Transverse colon (tissue), 4 donors: ENCODE results near the gene AMFR. TPM values are rescaled to one million over a fixed set of nuclear protein-coding genes. Genes with fewer than 3 reads are reported as not detected.

Experiments used
- DNase-seq: peaks from one replicate; pipeline ENCODE4 v3.0.0-alpha.2; 2019
- H3K27ac ChIP-seq, 4 donors: fragments of 200-600 bp; sonication (generic); 2 replicates each; pipeline ENCODE4 v1.5.1; 2016 to 2018; ENCODE audit warnings: inconsistent platforms in 4 of 4
- H3K27me3 ChIP-seq: fragments of 200-600 bp; sonication (generic); 2 replicates; pipeline ENCODE4 v1.5.1; 2017; ENCODE audit warnings: inconsistent platforms
- H3K36me3 ChIP-seq, 4 donors: fragments of 200-600 bp; sonication (generic); 2 replicates each; pipeline ENCODE4 v1.5.1; 2017 to 2019; ENCODE audit warnings: inconsistent platforms in 4 of 4
- H3K4me1 ChIP-seq, 4 donors: fragments of 200-600 bp; sonication (generic); 2 replicates each; pipeline ENCODE4 v1.5.1; 2017 to 2020; ENCODE audit warnings: inconsistent platforms in 4 of 4
- H3K4me3 ChIP-seq, 4 donors: fragments of 200-600 bp; sonication (generic); 1 replicate in 1 of 4; 2 replicates in 3 of 4; pipeline versions ENCODE4 v1.5.1 to v1.6.1; 2017 to 2019; ENCODE audit warnings: inconsistent platforms in 4 of 4
- H3K9me3 ChIP-seq, 2 donors: fragments of 200-600 bp; sonication (generic); 2 replicates each; pipeline ENCODE4 v1.5.1; 2017 to 2019; ENCODE audit warnings: inconsistent platforms in 2 of 2
- EP300 ChIP-seq: sonication (generic); formaldehyde crosslinking; IDR thresholded peaks from one replicate; pipeline ENCODE4 v1.6.1; 2017; ENCODE audit warnings: antibody characterized with exemption, low read depth
- POLR2A ChIP-seq: fragments of 450-650 bp; IDR thresholded peaks from one replicate; pipeline ENCODE4 v1.6.1; 2016; ENCODE audit warnings: antibody characterized with exemption, mild to moderate bottlenecking, moderate library complexity
- POLR2AphosphoS5 ChIP-seq, 3 donors: sonication (generic); formaldehyde crosslinking; IDR thresholded peaks; one replicate each; pipeline ENCODE4 v1.6.1; 2016; ENCODE audit warnings: antibody characterized with exemption in 3 of 3
- WGBS, 2 donors: methylation state at CpG; one replicate each; pipeline ENCODE4 v1.1.5; 2018; ENCODE audit warnings: low coverage in 1 of 2; 5-methylcytosine and 5-hydroxymethylcytosine counted together
- in situ Hi-C, 4 donors: fragments of 200-750 bp; cut with MboI; loops; one replicate each; pipeline versions ENCODE4 v1.15.0 to v1.15.1; 2017; ENCODE audit warnings: low sequenced_read_pairs in 3 of 4, low pct_ligation_motif_present in 1 of 4, low pct_unique_long_range_greater_than_20kb in 1 of 4
- intact Hi-C: fragments of 100-400 bp; cut with DNase I; formaldehyde crosslinking; loops from one replicate; pipeline ENCODE4 v1.15.1; 2023; ENCODE audit warnings: low total_unique reads
- total RNA-seq, 4 donors: library from RNA; depleted of rRNA; stranded (reverse); fragments of >200 nt; gene quantifications; one replicate each; pipeline ENCODE4 v1.1.0, GENCODE V29; 2016
- TF ChIP-seq, protein P1 (sequence below), 5 experiments: fragments of 200-600 bp in 3 of 5; fragments of 450-650 bp in 2 of 5; sonication (generic) in 3 of 5; IDR thresholded peaks; 1 replicate in 2 of 5; 2 replicates in 3 of 5; pipeline ENCODE4 v1.5.1; 2016 to 2017; ENCODE audit warnings: antibody characterized with exemption in 5 of 5, inconsistent platforms in 3 of 5, mild to moderate bottlenecking in 2 of 5, moderate library complexity in 1 of 5

The AMFR gene
- total RNA-seq, 4 donors from 2014 or later, result 60.7 to 156 (median 114) TPM

GRCh38 chr16:56448005-56448404, 22.7 kb upstream of the AMFR start:
- TF ChIP-seq EP300 (no peak), POLR2A (no peak), POLR2AphosphoS5 (IDR thresholded peaks at IDR 0.05) (no peak)
- TF ChIP-seq, protein P1, sequence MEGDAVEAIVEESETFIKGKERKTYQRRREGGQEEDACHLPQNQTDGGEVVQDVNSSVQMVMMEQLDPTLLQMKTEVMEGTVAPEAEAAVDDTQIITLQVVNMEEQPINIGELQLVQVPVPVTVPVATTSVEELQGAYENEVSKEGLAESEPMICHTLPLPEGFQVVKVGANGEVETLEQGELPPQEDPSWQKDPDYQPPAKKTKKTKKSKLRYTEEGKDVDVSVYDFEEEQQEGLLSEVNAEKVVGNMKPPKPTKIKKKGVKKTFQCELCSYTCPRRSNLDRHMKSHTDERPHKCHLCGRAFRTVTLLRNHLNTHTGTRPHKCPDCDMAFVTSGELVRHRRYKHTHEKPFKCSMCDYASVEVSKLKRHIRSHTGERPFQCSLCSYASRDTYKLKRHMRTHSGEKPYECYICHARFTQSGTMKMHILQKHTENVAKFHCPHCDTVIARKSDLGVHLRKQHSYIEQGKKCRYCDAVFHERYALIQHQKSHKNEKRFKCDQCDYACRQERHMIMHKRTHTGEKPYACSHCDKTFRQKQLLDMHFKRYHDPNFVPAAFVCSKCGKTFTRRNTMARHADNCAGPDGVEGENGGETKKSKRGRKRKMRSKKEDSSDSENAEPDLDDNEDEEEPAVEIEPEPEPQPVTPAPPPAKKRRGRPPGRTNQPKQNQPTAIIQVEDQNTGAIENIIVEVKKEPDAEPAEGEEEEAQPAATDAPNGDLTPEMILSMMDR (IDR thresholded peaks at IDR 0.05), result no peak
- no peak for DNase-seq

GRCh38 chr16:56447286-56447685, 21.9 kb upstream of the AMFR start:
- no peak for DNase-seq
- no peak overlapping the region for H3K27ac ChIP-seq

More at GRCh38 chr16:56448005-56448404, 22.7 kb upstream of the AMFR start:
- peaks cover 0 to 15% (median 3%) of the 10 kb centered on the region in 4 donors for H3K36me3 ChIP-seq
- peaks cover 20 to 39% (median 24%) of the 10 kb centered on the region in 4 donors for H3K4me1 ChIP-seq
- H3K4me3 ChIP-seq, result no peak overlapping the region
- no peaks in the 10 kb centered on the region for H3K9me3 ChIP-seq
- H3K27me3 ChIP-seq, result no peaks in the 10 kb centered on the region
- in situ Hi-C loops, result no loop called here
- intact Hi-C loops, result no loop called here
- no peak overlapping the region for H3K27ac ChIP-seq

GRCh38 chr16:56438038-56438437, 12.7 kb upstream of the AMFR start:
- Histone ChIP-seq H3K27me3 (no peaks in the 10 kb centered on the region), H3K4me3 (no peak overlapping the region), H3K36me3 (peaks cover 0 to 35% (median 17%) of the 10 kb centered on the region in 4 donors), H3K9me3 (no peaks in the 10 kb centered on the region), H3K27ac (no peak overlapping the region), H3K4me1 (no peaks in the 10 kb centered on the region)
- in situ Hi-C loops, result no loop called here
- DNase-seq, result no peak
- 100% methylated on average over 1 of the region's 1 CpG; no CpG with 5 or more reads in 1 of the 2 donors for WGBS, 2 donors
- intact Hi-C loops, result no loop called here
- no peak for TF ChIP-seq POLR2A
- no peak for TF ChIP-seq POLR2AphosphoS5 (IDR thresholded peaks at IDR 0.05)
- TF ChIP-seq, protein P1 (IDR thresholded peaks at IDR 0.05), result no peak
- TF ChIP-seq EP300, result no peak

More at GRCh38 chr16:56447286-56447685, 21.9 kb upstream of the AMFR start:
- WGBS, 2 donors, result 29 to 58% methylated on average over 2 of the region's 2 CpGs
- Histone ChIP-seq H3K9me3 (no peaks in the 10 kb centered on the region), H3K36me3 (peaks cover 0 to 16% (median 7%) of the 10 kb centered on the region in 4 donors), H3K27me3 (no peaks in the 10 kb centered on the region), H3K4me3 (no peak overlapping the region), H3K4me1 (peaks cover 13 to 31% (median 17%) of the 10 kb centered on the region in 4 donors)
- intact Hi-C loops (no loop called here), in situ Hi-C loops (no loop called here)
- TF ChIP-seq, protein P1 (IDR thresholded peaks at IDR 0.05), result no peak
- TF ChIP-seq EP300 (no peak), POLR2A (no peak), POLR2AphosphoS5 (IDR thresholded peaks at IDR 0.05) (no peak)

DNA sequence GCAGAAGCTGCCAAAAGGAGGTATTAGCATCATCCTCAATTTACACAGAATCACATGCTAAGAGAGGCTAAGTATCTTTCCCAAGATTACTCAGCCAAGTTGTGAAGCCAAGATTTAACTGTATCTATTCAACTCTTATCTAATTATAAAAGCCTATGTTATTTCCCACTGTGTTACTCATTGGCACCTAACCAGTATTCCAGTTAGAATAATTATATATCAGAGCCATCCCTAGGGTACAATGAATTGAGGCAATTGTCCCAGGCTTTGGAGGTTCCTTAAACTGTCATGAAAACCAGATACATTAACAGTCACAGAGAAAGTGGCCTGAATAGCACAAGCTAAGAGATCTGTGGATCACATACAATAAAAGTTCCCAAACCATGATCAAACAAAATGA, 10.9 kb upstream of the AMFR start:
- Histone ChIP-seq H3K27me3 (no peaks in the 10 kb centered on the region), H3K4me1 (no peaks in the 10 kb centered on the region), H3K27ac (no peak overlapping the region), H3K4me3 (no peak overlapping the region), H3K9me3 (no peaks in the 10 kb centered on the region), H3K36me3 (peaks cover 0 to 44% (median 19%) of the 10 kb centered on the region in 4 donors)
- intact Hi-C loops (no loop called here), in situ Hi-C loops (no loop called here)
- TF ChIP-seq, protein P1 (IDR thresholded peaks at IDR 0.05), result no peak
- no peak for TF ChIP-seq POLR2A
- TF ChIP-seq EP300, result no peak
- TF ChIP-seq POLR2AphosphoS5 (IDR thresholded peaks at IDR 0.05), result no peak
- DNase-seq, result no peak
